SK-N-SH (cell line): Measurements from ENCODE around the gene G3BP1. TPM values are rescaled to one million over a fixed set of nuclear protein-coding genes. Genes with fewer than 3 reads are reported as not detected.

Source experiments
- CTCF ChIA-PET: fragments of 300-600, 350-600 bp; formaldehyde crosslinking; extraction: SDS; loops from one replicate; lab custom pipeline; 2021; lab: Yijun Ruan, JAX
- POLR2A ChIA-PET: fragments of 350-600 bp; sonication (Branson Sonifier 250); formaldehyde crosslinking; extraction: SDS; loops from one replicate; lab custom pipeline; 2020; ENCODE audit warnings: antibody characterized with exemption, inconsistent platforms; lab: Yijun Ruan, JAX
- DNase-seq: peaks from one replicate; pipeline ENCODE4 v3.0.0; 2012
- H2AFZ ChIP-seq: fragments of 200-600 bp; sonication (generic); 2 replicates; pipeline ENCODE4 v1.8.1; 2016; ENCODE audit warnings: antibody characterized with exemption, mild to moderate bottlenecking, low read depth
- H3F3A ChIP-seq: fragments of 200-600 bp; sonication (generic); replicated peaks from 2 replicates; pipeline ENCODE3; 2016; ENCODE audit warnings: antibody characterized with exemption, mild to moderate bottlenecking; ENCODE audit not compliant: insufficient read depth
- H3K27ac ChIP-seq, 2 experiments: fragments of 200-500 bp in 1 of 2; fragments of 200-600 bp in 1 of 2; sonication (Bioruptor generic) in 1 of 2; sonication (generic), shearing (Covaris generic) in 1 of 2; 2 replicates each; pipeline versions ENCODE4 v1.5.1 to v1.6.1; 2014 to 2016; ENCODE audit warnings: low read depth in 2 of 2, inconsistent platforms in 1 of 2, low read length in 1 of 2, mild to moderate bottlenecking in 1 of 2, mixed read lengths in 1 of 2
- H3K27me3 ChIP-seq: fragments of 200-600 bp; sonication (generic), shearing (Covaris generic); 2 replicates; pipeline ENCODE4 v1.6.1; 2016; ENCODE audit warnings: mixed run types; ENCODE audit not compliant: insufficient read depth
- H3K36me3 ChIP-seq, 2 experiments: fragments of 200-500 bp in 1 of 2; fragments of 200-600 bp in 1 of 2; sonication (Bioruptor generic) in 1 of 2; sonication (generic) in 1 of 2; replicated peaks in 1 of 2; 2 replicates each; pipeline versions ENCODE3 to v1.5.1; 2014 to 2016; ENCODE audit warnings: low read length in 1 of 2, mild to moderate bottlenecking in 1 of 2; ENCODE audit not compliant: insufficient read depth in 2 of 2, control insufficient read depth in 1 of 2
- H3K4me1 ChIP-seq, 2 experiments: fragments of 200-500 bp in 1 of 2; fragments of 200-600 bp in 1 of 2; sonication (Bioruptor generic) in 1 of 2; sonication (generic), shearing (Covaris generic) in 1 of 2; 2 replicates each; pipeline versions ENCODE4 v1.5.1 to v1.6.1; 2014 to 2016; ENCODE audit warnings: low read depth in 1 of 2, low read length in 1 of 2, mixed run types in 1 of 2; ENCODE audit not compliant: insufficient read depth in 2 of 2, control insufficient read depth in 1 of 2
- H3K4me2 ChIP-seq: fragments of 200-600 bp; sonication (generic), shearing (Covaris generic); 2 replicates; pipeline ENCODE4 v1.6.1; 2017; ENCODE audit warnings: mixed run types
- H3K4me3 ChIP-seq, 2 experiments: fragments of 200-500 bp in 1 of 2; fragments of 200-600 bp in 1 of 2; sonication (Bioruptor generic) in 1 of 2; sonication (generic), shearing (Covaris generic) in 1 of 2; 2 replicates each; pipeline versions ENCODE4 v1.5.1 to v1.8.1; 2014 to 2016; ENCODE audit warnings: low read depth in 2 of 2, inconsistent platforms in 1 of 2, low read length in 1 of 2, mild to moderate bottlenecking in 1 of 2, mixed read lengths in 1 of 2, moderate library complexity in 1 of 2
- H3K79me2 ChIP-seq: fragments of 200-600 bp; sonication (generic); 2 replicates; pipeline ENCODE4 v1.8.1; 2017; ENCODE audit warnings: mild to moderate bottlenecking; ENCODE audit not compliant: insufficient read depth
- H3K9ac ChIP-seq: fragments of 200-600 bp; sonication (generic); 2 replicates; pipeline ENCODE4 v1.6.1; 2017; ENCODE audit warnings: mixed run types
- H3K9me2 ChIP-seq: fragments of 200-600 bp; sonication (generic); 2 replicates; pipeline ENCODE4 v1.6.1; 2017; ENCODE audit warnings: mixed run types
- H3K9me3 ChIP-seq: fragments of 200-600 bp; sonication (generic); 2 replicates; pipeline ENCODE4 v1.6.1; 2017; ENCODE audit warnings: mixed run types, mild to moderate bottlenecking, moderate library complexity
- H4K20me1 ChIP-seq: fragments of 200-600 bp; sonication (generic); 2 replicates; pipeline ENCODE4 v1.6.1; 2017; ENCODE audit warnings: mild to moderate bottlenecking, mixed run types; ENCODE audit not compliant: insufficient read depth
- CHD2 ChIP-seq: fragments of 150-350 bp; IDR thresholded peaks from 2 replicates; pipeline ENCODE4 v1.6.1; 2018; ENCODE audit warnings: low read length; ENCODE audit not compliant: partially characterized antibody
- EP300 ChIP-seq, 2 experiments: IDR thresholded peaks; 2 replicates each; pipeline versions ENCODE4 v1.4.0 to v1.6.1; 2012; ENCODE audit warnings: borderline replicate concordance in 1 of 2, low read depth in 1 of 2, low read length in 1 of 2
- EZH2phosphoT487 ChIP-seq: fragments of 200-600 bp; sonication (generic); IDR thresholded peaks from 2 replicates; pipeline ENCODE4 v1.6.1; 2017; ENCODE audit warnings: low read depth, mixed run types, mild to moderate bottlenecking, antibody characterized with exemption, moderate library complexity, borderline replicate concordance
- FOSL2 ChIP-seq: IDR thresholded peaks from 2 replicates; pipeline ENCODE4 v1.4.0; 2012; ENCODE audit warnings: low read depth, mild to moderate bottlenecking, moderate library complexity, borderline replicate concordance
- FOXJ3 ChIP-seq: sonication (generic); formaldehyde crosslinking; IDR thresholded peaks from 2 replicates; pipeline ENCODE4 v1.5.1; 2020; ENCODE audit warnings: mild to moderate bottlenecking, missing genetic modification reagents
- GATA2 ChIP-seq: sonication (generic); formaldehyde crosslinking; IDR thresholded peaks from 2 replicates; pipeline ENCODE4 v1.5.0; 2020; ENCODE audit warnings: mild to moderate bottlenecking, missing genetic modification reagents
- JUND ChIP-seq: IDR thresholded peaks from 2 replicates; pipeline ENCODE4 v1.4.0; 2012
- MXI1 ChIP-seq: IDR thresholded peaks from 2 replicates; pipeline ENCODE4 v1.6.1; 2012; ENCODE audit warnings: mild to moderate bottlenecking, low read depth, low read length, improper control_type of control experiment
- POLR2AphosphoS5 ChIP-seq: IDR thresholded peaks from 2 replicates; pipeline ENCODE4 v1.6.1; 2012; ENCODE audit warnings: low read depth, low read length
- RCOR1 ChIP-seq: fragments of 150-350 bp; IDR thresholded peaks from 2 replicates; pipeline ENCODE4 v1.6.1; 2017; ENCODE audit warnings: antibody characterized with exemption, low read length
- RFX5 ChIP-seq: IDR thresholded peaks from 2 replicates; pipeline ENCODE4 v1.6.1; 2012; ENCODE audit warnings: mild to moderate bottlenecking, improper control_type of control experiment, low read length
- RXRA ChIP-seq: IDR thresholded peaks from 2 replicates; pipeline ENCODE4 v1.4.0; 2012; ENCODE audit warnings: low read depth, mild to moderate bottlenecking, borderline replicate concordance
- SMC3 ChIP-seq: IDR thresholded peaks from 2 replicates; pipeline ENCODE4 v1.6.1; 2012; ENCODE audit warnings: low read depth, low read length, improper control_type of control experiment
- TCF12 ChIP-seq: IDR thresholded peaks from 2 replicates; pipeline ENCODE4 v1.4.0; 2012
- TEAD4 ChIP-seq: IDR thresholded peaks from 2 replicates; pipeline ENCODE4 v1.4.0; 2012; ENCODE audit warnings: mild to moderate bottlenecking, borderline replicate concordance; ENCODE audit not compliant: insufficient read depth
- WGBS: methylation state at CpG from one replicate; pipeline ENCODE4 v1.1.6; 2017; ENCODE audit warnings: low lambda C conversion rate; 5-methylcytosine and 5-hydroxymethylcytosine counted together
- polyA plus RNA-seq, 3 experiments: library from polyadenylated mRNA; depleted of rRNA; stranded (reverse); fragments of >200 nt; gene quantifications; 2 replicates each; pipeline ENCODE4 v1.2.3, GENCODE V29; 2012
- TF ChIP-seq, protein P1 (sequence below): fragments of 150-350 bp; IDR thresholded peaks from 2 replicates; pipeline ENCODE4 v1.6.1; 2017; ENCODE audit warnings: antibody characterized with exemption, low read length, low read depth, borderline replicate concordance
- TF ChIP-seq, protein P2 (sequence below): IDR thresholded peaks from 2 replicates; pipeline ENCODE4 v1.4.0; 2012; ENCODE audit warnings: low read depth, borderline replicate concordance
- TF ChIP-seq, protein P3 (sequence below): IDR thresholded peaks from 2 replicates; pipeline ENCODE4 v1.4.0; 2012; ENCODE audit warnings: low read depth, borderline replicate concordance
- TF ChIP-seq, protein P4 (sequence below): fragments of 200-600 bp; sonication (generic); IDR thresholded peaks from 2 replicates; pipeline ENCODE4 v1.6.1; 2017; ENCODE audit warnings: antibody characterized with exemption, mild to moderate bottlenecking, moderate library complexity
- TF ChIP-seq, protein P5 (sequence below): IDR thresholded peaks from 2 replicates; pipeline ENCODE4 v1.6.1; 2012; ENCODE audit warnings: mild to moderate bottlenecking, low read depth, low read length, moderate library complexity
- TF ChIP-seq, protein P6 (sequence below): IDR thresholded peaks from 2 replicates; pipeline ENCODE4 v1.4.0; 2012; ENCODE audit warnings: low read depth

G3BP1 gene
- polyA plus RNA-seq, 1 of the 3 experiments (the other 2 are of a cell fraction), result 21.7 TPM

DNA sequence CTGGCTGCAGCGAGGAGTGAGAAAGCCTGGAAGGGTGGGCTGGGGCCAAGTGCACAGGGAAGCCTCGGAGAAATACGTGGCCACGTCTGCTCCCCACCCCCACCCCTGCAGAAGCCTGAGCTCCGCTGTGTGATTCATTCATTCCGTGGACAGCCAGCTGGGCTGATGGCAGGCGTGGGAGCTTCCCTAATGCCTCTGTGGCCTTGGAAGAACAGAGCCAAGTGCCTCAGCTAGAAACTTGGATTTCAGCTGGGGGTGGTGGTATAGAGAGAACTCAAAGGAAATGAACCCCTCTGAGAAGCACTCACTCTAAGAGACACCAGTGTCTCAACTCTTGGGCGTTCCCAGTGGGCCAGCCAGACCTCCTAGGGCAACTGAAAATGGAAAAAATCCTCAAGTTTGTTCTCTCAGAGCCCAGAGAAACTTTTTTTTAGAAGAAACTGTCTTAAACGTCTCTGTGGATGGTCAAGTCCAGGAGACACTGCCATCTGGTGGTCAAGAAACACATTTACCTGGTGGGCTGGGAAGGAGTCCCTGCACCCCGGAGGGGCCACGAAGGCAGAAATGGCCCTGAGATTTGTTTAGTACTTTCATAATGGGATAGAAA, 31.3 kb upstream of the G3BP1 start (continued):
- no peak for TF ChIP-seq CHD2
- TF ChIP-seq EZH2phosphoT487, result no peak
- TF ChIP-seq SMC3, result peak; percentile 76
- no peak for TF ChIP-seq FOXJ3
- peak; percentile 73 for TF ChIP-seq POLR2AphosphoS5
- TF ChIP-seq, protein P1, sequence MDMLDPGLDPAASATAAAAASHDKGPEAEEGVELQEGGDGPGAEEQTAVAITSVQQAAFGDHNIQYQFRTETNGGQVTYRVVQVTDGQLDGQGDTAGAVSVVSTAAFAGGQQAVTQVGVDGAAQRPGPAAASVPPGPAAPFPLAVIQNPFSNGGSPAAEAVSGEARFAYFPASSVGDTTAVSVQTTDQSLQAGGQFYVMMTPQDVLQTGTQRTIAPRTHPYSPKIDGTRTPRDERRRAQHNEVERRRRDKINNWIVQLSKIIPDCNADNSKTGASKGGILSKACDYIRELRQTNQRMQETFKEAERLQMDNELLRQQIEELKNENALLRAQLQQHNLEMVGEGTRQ, result no peak
- peak; percentile 45 for TF ChIP-seq TEAD4
- peak; percentile 87 for TF ChIP-seq FOSL2
- TF ChIP-seq RCOR1, result no peak
- TF ChIP-seq GATA2, result no peak
- TF ChIP-seq MXI1, result no peak

DNA sequence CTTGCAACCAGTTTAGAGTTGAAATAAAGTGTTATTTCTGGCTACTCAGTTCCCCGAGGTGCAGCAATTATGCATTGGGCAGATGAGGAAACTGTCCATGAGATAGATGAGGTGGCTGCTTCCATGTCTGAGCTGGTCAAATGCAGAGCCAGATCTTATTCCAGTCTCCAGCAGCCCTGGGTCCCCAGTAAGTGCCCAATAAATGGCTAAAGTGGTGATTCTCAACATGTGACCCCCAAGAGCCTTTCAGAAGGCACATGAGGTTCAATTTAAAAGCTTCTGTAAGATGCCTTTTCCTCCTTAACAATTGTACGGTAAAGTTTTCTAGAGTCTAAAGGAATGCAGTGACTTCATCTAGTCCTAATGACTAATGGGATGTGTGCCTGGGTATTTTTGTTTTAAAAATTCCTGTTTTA, 30.8 kb upstream of the G3BP1 start:
- no peak for DNase-seq
- ChIA-PET CTCF (interaction anchor here (0.7 to 17.0 kb wide), 34 partner anchors 10 to 308 kb away, joined by 3 to 375 read pairs (median 5); partner anchors contain the start of genes ATOX1, G3BP1, SLC36A1 and SPARC), POLR2A (interaction anchor here (1.7 kb wide), 1 partner anchor 82 kb away, joined by 13 read pairs; no protein-coding TSS in a partner anchor)
- Histone ChIP-seq H3K9me2 (no peaks in the 10 kb centered on the region), H3K9ac (peak overlapping the region; percentile 82), H3K27me3 (no peaks in the 10 kb centered on the region), H4K20me1 (no peaks in the 10 kb centered on the region), H3K4me3 (peak overlapping the region in 1 of 2 experiments; percentile 51; a peak in 1 of 4 replicates), H3K27ac (peak overlapping the region; percentile 87 to 100; a peak in 3 of 4 replicates), H2AFZ (no peak overlapping the region; the same call in 1 of the 2 replicates), H3K4me1 (peaks cover 24 to 41% of the 10 kb centered on the region in 2 experiments; a peak in 3 of 4 replicates), H3K9me3 (no peaks in the 10 kb centered on the region), H3K4me2 (peak overlapping the region; percentile 72), H3F3A (peaks cover 72% of the 10 kb centered on the region), H3K79me2 (peaks cover 5% of the 10 kb centered on the region), H3K36me3 (peaks cover 7 to 14% of the 10 kb centered on the region in 2 experiments)
- 7% methylated on average over 2 of the region's 2 CpGs for WGBS
- TF ChIP-seq, protein P2, sequence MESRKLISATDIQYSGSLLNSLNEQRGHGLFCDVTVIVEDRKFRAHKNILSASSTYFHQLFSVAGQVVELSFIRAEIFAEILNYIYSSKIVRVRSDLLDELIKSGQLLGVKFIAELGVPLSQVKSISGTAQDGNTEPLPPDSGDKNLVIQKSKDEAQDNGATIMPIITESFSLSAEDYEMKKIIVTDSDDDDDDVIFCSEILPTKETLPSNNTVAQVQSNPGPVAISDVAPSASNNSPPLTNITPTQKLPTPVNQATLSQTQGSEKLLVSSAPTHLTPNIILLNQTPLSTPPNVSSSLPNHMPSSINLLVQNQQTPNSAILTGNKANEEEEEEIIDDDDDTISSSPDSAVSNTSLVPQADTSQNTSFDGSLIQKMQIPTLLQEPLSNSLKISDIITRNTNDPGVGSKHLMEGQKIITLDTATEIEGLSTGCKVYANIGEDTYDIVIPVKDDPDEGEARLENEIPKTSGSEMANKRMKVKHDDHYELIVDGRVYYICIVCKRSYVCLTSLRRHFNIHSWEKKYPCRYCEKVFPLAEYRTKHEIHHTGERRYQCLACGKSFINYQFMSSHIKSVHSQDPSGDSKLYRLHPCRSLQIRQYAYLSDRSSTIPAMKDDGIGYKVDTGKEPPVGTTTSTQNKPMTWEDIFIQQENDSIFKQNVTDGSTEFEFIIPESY, result no peak
- TF ChIP-seq, protein P3, sequence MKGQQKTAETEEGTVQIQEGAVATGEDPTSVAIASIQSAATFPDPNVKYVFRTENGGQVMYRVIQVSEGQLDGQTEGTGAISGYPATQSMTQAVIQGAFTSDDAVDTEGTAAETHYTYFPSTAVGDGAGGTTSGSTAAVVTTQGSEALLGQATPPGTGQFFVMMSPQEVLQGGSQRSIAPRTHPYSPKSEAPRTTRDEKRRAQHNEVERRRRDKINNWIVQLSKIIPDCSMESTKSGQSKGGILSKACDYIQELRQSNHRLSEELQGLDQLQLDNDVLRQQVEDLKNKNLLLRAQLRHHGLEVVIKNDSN, result no peak
- peak; percentile 55; the same call in 1 of the 2 replicates for TF ChIP-seq FOSL2
- TF ChIP-seq, protein P4, sequence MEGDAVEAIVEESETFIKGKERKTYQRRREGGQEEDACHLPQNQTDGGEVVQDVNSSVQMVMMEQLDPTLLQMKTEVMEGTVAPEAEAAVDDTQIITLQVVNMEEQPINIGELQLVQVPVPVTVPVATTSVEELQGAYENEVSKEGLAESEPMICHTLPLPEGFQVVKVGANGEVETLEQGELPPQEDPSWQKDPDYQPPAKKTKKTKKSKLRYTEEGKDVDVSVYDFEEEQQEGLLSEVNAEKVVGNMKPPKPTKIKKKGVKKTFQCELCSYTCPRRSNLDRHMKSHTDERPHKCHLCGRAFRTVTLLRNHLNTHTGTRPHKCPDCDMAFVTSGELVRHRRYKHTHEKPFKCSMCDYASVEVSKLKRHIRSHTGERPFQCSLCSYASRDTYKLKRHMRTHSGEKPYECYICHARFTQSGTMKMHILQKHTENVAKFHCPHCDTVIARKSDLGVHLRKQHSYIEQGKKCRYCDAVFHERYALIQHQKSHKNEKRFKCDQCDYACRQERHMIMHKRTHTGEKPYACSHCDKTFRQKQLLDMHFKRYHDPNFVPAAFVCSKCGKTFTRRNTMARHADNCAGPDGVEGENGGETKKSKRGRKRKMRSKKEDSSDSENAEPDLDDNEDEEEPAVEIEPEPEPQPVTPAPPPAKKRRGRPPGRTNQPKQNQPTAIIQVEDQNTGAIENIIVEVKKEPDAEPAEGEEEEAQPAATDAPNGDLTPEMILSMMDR, result no peak
- TF ChIP-seq EP300 (IDR thresholded peaks at IDR 0.05; ENCODE audit: borderline replicate concordance in 1 of 2, low read depth in 1 of 2, low read length in 1 of 2), result 0 out of 4 replicates have a peak, but pooled peaks of 1 of the 2 experiments have one; percentile 6
- peak; percentile 35; the same call in 1 of the 2 replicates for TF ChIP-seq JUND
- no peak for TF ChIP-seq RFX5
- TF ChIP-seq CHD2, result no peak
- TF ChIP-seq TCF12, result 0 out of 2 replicates have a peak, but pooled peaks have one; percentile 20
- TF ChIP-seq RXRA, result no peak
- TF ChIP-seq, protein P5, sequence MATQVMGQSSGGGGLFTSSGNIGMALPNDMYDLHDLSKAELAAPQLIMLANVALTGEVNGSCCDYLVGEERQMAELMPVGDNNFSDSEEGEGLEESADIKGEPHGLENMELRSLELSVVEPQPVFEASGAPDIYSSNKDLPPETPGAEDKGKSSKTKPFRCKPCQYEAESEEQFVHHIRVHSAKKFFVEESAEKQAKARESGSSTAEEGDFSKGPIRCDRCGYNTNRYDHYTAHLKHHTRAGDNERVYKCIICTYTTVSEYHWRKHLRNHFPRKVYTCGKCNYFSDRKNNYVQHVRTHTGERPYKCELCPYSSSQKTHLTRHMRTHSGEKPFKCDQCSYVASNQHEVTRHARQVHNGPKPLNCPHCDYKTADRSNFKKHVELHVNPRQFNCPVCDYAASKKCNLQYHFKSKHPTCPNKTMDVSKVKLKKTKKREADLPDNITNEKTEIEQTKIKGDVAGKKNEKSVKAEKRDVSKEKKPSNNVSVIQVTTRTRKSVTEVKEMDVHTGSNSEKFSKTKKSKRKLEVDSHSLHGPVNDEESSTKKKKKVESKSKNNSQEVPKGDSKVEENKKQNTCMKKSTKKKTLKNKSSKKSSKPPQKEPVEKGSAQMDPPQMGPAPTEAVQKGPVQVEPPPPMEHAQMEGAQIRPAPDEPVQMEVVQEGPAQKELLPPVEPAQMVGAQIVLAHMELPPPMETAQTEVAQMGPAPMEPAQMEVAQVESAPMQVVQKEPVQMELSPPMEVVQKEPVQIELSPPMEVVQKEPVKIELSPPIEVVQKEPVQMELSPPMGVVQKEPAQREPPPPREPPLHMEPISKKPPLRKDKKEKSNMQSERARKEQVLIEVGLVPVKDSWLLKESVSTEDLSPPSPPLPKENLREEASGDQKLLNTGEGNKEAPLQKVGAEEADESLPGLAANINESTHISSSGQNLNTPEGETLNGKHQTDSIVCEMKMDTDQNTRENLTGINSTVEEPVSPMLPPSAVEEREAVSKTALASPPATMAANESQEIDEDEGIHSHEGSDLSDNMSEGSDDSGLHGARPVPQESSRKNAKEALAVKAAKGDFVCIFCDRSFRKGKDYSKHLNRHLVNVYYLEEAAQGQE, result no peak
- TF ChIP-seq GATA2, result no peak
- TF ChIP-seq, protein P6, sequence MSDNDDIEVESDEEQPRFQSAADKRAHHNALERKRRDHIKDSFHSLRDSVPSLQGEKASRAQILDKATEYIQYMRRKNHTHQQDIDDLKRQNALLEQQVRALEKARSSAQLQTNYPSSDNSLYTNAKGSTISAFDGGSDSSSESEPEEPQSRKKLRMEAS, result no peak; the same call in 1 of the 2 replicates
- TF ChIP-seq FOXJ3, result no peak
